Measurements from ENCODE around the gene CLIC6. TPM values are rescaled to one million over a fixed set of nuclear protein-coding genes. Genes with fewer than 3 reads are reported as not detected.
A peak's percentile ranks its signal among the peaks of the same experiment; 100 is the strongest.

Gene CLIC6
- total RNA-seq, 4 donors from 2014 or later = 0.66 to 3.5 (median 2.0) TPM

DNA sequence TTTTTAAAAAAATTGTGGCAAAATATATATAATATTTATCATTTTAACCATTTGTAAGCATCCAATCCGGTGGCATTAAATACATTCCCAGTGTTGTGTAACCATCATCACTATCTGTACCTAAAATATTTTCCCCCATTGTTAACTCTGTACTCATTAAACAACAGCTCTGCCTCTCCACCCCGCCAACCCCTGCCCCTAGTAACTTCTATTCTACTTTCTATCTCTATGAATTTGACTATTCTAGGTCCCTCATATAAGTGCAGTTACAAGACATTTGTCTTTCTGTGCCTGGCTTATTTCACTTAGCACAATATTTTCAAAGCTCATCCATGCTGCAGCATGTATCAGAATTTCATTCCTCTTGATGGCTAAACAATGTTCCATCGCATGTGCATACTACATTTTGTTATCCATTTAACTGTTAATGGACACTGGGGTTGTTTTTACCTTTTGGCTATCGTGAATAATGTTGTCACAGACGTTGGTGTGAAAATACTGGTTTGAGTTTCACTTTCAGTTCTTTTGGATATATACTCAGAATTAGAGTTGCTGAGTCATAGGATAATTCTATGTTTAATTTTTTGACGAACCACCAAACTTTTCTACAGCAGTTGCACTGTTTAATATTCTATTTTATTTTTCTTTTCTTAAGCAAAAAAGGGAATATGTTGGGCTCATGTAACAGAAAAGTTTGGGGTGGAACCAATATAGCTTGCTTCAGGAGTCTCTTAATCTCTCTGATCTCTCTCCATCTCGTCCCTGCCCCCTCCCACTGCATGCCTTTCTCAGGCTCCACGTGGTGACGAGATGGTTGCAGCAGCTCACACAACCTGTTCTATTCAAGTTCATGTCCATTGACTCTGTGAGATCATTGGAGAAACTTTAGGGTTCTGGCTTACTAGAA lies 28.7 kb upstream of the CLIC6 start:
- Histone ChIP-seq H3K9me3 (no peaks in the 10 kb centered on the region), H3K36me3 (no peaks in the 10 kb centered on the region), H3K27ac (no peak overlapping the region), H3K4me3 (peak overlapping the region in 1 of 4 donors; percentile 4), H3K4me1 (no peaks in the 10 kb centered on the region), H3K27me3 (no peaks in the 10 kb centered on the region)
- no peak for TF ChIP-seq POLR2A (IDR thresholded peaks at IDR 0.05)
- TF ChIP-seq, protein P1, sequence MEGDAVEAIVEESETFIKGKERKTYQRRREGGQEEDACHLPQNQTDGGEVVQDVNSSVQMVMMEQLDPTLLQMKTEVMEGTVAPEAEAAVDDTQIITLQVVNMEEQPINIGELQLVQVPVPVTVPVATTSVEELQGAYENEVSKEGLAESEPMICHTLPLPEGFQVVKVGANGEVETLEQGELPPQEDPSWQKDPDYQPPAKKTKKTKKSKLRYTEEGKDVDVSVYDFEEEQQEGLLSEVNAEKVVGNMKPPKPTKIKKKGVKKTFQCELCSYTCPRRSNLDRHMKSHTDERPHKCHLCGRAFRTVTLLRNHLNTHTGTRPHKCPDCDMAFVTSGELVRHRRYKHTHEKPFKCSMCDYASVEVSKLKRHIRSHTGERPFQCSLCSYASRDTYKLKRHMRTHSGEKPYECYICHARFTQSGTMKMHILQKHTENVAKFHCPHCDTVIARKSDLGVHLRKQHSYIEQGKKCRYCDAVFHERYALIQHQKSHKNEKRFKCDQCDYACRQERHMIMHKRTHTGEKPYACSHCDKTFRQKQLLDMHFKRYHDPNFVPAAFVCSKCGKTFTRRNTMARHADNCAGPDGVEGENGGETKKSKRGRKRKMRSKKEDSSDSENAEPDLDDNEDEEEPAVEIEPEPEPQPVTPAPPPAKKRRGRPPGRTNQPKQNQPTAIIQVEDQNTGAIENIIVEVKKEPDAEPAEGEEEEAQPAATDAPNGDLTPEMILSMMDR (IDR thresholded peaks at IDR 0.05) = no peak
- no peak for DNase-seq

DNA sequence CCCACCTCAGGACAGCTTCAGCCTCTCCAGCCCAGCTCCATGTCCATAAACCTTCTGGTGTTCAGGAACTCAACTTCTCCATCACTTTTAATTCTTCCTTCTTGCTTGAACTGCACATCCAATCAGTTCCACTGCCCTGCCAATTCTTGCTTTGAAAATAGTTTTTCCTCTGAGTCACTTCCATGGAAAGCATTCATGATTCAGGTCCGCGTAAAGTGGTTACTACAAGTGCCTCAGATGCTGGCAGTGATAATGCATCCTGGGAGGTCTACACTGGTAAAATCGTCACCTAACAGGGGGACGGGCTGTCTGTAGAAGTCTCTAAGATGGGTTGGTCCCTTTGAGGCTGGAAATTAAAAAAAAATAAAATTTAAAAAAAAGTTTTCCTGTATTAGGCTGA lies 27.9 kb upstream of the CLIC6 start:
- H3K36me3 ChIP-seq = no peaks in the 10 kb centered on the region
- no peak for DNase-seq
- no peak overlapping the region for H3K27ac ChIP-seq
- H3K4me1 ChIP-seq = no peaks in the 10 kb centered on the region
- TF ChIP-seq, protein P1 (IDR thresholded peaks at IDR 0.05) = no peak
- TF ChIP-seq POLR2A (IDR thresholded peaks at IDR 0.05) = no peak
- no peaks in the 10 kb centered on the region for H3K27me3 ChIP-seq
- no peaks in the 10 kb centered on the region for H3K9me3 ChIP-seq
- H3K4me3 ChIP-seq = no peak overlapping the region

GRCh38 chr21:34642211-34643075 lies 26.4 kb upstream of the CLIC6 start:
- Histone ChIP-seq H3K36me3 (no peaks in the 10 kb centered on the region), H3K27ac (no peak overlapping the region), H3K27me3 (no peaks in the 10 kb centered on the region), H3K9me3 (no peaks in the 10 kb centered on the region), H3K4me1 (no peaks in the 10 kb centered on the region), H3K4me3 (no peak overlapping the region)
- TF ChIP-seq, protein P1 (IDR thresholded peaks at IDR 0.05) = no peak
- TF ChIP-seq POLR2A (IDR thresholded peaks at IDR 0.05) = no peak
- DNase-seq = peak in 1 of 3 donors; percentile 19

DNA sequence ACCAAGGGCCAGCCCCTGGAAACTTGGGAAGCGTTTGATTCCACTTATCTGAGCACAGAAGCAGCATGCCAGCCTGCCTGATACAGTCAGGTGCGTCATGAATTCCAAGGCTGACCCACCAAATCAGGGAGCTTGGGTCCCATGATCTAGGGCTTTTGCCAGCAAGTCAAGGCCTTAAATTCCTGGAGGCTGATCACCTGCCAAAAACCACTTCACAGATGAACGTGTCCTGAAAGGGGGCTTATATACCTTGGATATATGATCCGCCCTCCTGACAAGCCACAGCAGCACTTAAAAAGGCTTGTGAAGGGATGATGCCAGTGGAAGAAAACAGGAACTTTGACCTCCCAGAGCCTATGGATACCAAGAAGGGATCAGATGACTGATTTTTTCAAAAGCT lies 24.0 kb upstream of the CLIC6 start:
- DNase-seq = no peak
- no peak overlapping the region for H3K27ac ChIP-seq
- no peaks in the 10 kb centered on the region for H3K36me3 ChIP-seq
- no peaks in the 10 kb centered on the region for H3K9me3 ChIP-seq
- H3K4me3 ChIP-seq = no peak overlapping the region
- no peak for TF ChIP-seq POLR2A (IDR thresholded peaks at IDR 0.05)
- TF ChIP-seq, protein P1 (IDR thresholded peaks at IDR 0.05) = no peak
- H3K4me1 ChIP-seq = no peaks in the 10 kb centered on the region
- no peaks in the 10 kb centered on the region for H3K27me3 ChIP-seq

DNA sequence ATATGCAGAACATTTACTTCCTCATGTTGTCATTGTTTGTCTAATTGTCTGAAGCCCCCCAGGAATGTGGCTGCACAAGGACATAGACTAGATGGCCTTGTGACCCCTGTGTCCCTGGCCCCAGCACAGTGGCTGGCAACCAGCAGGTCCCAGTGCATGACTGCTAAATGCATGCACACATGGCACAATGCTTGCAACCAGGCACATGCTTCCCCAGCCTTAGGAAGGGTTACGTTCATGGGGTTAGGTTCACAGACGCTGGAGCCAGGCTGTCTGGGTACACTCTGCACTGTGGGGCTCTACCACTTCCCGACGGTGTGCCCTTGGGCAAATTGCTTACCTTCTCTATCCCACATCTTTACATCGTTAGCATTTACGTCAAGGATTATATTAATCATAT lies 21.2 kb upstream of the CLIC6 start:
- Histone ChIP-seq H3K4me3 (no peak overlapping the region), H3K9me3 (no peaks in the 10 kb centered on the region), H3K4me1 (no peaks in the 10 kb centered on the region), H3K27me3 (no peaks in the 10 kb centered on the region), H3K27ac (no peak overlapping the region), H3K36me3 (no peaks in the 10 kb centered on the region)
- TF ChIP-seq, protein P1 (IDR thresholded peaks at IDR 0.05) = no peak
- no peak for TF ChIP-seq POLR2A (IDR thresholded peaks at IDR 0.05)
- DNase-seq = no peak
